ENCODE measurements around the gene RBP4.

RBP4 gene

DNA sequence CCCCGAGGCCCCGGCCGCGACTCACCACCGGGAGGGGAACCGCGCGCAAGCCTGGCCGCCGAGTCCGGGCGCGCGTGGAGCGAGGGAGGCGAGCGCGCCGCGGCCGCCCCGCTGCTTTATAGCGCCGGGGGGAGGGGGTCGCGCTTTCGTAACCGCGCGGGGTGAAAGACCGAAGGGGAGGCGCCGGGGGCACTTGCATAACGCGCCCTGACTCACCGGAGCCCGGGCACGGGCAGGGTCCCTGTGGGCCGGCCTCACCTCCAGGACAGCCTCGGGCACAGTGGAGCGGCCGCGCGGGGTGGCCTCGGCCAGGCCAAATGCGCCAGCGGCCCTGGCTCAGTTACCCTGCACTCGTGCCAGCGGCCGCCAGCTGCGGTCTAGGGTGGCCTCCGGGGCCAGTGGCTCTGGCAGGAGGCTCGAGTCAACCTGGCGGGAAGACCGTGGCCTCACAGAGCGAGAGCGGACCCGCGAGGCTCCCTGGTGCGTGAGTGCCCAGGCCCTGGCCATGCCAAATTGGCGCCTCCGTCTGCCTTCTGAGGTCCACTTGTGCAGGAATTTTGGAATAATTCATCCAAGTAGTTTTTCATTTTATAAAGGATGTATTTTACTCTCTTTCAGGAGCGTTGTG, at the start of gene RBP4:
TSS of gene RBP4 (minus strand) at position 90 of the 628 bp plus-strand sequence. CDS start 207 bp downstream, outside the sequence.
- peak; percentile 57 for DNase-seq

GRCh38 chr10:93639791-93640190, 38.8 kb upstream of the RBP4 start:
- DNase-seq = no peak

- DNase-seq = no peak
Measured at GRCh38 chr10:93630625-93631557, 29.9 kb upstream of the RBP4 start.

GRCh38 chr10:93629647-93630305, 28.7 kb upstream of the RBP4 start:
- no peak for DNase-seq

DNA sequence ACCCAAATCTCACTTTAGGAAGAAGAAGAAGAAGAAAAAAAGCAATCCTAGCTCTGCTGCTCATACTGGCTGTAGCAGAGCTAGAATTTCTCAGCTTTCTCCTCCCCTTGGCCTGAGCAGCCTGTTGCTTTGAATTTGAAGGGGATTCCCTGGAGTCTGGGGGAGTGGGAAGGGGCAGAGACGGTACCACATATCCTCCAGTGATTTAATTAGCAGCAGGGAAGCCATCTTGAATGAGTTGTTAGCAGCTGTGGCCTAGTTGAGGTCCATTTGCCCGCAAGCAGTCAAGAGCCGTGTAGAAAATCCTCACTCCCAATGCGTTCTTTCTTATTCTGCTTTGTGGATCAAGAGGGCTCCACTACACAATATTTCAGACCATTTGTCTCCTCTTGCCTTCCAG, 27.8 kb upstream of the RBP4 start:
- no peak for DNase-seq

GRCh38 chr10:93622942-93623341, 21.9 kb upstream of the RBP4 start:
- no peak for DNase-seq

DNA sequence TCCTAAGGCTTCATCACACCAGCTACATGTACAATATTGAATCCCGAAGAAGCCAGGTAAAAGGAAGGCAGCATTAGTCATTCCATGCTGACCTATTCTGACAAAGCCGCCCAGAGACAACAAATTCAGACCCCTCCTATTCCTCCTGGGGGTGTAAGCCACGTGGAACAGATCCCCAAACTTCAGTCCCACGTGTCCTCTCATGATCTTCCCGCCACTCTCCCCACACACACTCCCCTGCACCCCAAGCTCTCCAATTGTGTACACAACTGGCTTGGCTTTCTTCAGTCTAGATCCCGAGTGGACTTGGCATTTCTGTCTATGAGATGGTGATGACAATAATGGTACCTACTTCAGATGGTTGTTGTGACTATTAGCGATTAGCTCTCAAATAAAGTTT, 19.9 kb upstream of the RBP4 start:
- DNase-seq = no peak

GRCh38 chr10:93615576-93616235, 14.7 kb upstream of the RBP4 start:
- DNase-seq = no peak

DNA sequence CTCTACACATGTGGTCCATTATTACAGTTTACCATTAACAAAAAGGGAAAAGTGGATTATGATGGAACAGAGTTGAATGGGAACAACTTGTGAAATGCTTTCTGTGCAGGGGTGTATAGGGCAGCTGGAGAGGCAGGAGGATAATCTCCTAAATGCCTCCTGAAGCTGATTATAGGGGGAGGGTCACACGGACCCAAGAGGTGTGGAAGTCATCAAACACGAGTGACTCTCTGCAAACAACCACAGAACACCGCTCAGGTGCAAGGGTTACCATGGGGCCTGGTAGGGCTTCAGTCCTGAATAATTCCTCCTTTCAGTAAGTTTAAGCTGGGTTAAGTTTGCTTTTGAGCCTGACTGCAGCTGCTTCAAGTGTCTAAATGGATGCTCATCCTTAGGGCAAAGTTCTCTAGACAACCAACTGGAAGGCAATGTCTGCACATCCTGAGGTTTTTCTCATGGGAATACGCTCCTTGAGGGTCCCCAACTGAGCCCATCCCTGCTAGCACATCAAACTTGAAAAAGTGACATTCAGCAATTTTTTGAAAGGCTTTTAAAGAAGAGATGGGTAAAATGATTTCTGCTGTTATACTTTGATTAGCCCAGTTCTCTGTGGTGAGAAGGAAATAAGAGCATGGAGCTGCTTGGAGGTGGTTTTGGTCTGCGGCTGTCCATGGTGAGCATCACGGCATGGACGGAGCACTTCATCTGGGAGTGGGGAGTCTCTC, 13.2 kb upstream of the RBP4 start:
- DNase-seq = no peak

GRCh38 chr10:93613126-93613525, 12.1 kb upstream of the RBP4 start:
- no peak for DNase-seq

DNA sequence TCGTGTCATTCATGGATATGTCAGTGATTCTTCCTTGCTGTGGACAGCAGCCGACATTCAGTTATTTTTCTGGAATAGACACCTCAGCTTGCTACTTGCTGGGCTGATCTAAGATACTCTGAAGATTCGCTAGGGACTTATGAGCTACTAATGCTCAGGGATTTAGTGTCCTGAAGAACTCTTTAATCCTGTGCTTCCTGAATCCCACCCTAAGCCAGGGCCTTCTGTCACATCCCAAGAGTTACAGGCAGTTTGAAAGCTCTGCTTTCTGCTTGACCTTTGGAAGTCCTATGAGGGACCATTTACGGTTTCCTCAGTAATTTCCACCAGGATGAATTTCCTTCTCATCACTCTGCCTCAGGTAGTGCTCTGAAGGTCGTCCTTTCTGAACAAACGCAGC, 11.3 kb upstream of the RBP4 start, which contains the start of gene PDE6C:
TSS of gene PDE6C (plus strand) at position 227 of the 400 bp plus-strand sequence. CDS start 189 bp downstream, outside the sequence.
- DNase-seq = no peak

- no peak for DNase-seq
Measured at GRCh38 chr10:93608421-93608820, 7.4 kb upstream of the RBP4 start.

- peak; percentile 9 for DNase-seq
Measured at GRCh38 chr10:93604146-93604545, 3.1 kb upstream of the RBP4 start.

DNA sequence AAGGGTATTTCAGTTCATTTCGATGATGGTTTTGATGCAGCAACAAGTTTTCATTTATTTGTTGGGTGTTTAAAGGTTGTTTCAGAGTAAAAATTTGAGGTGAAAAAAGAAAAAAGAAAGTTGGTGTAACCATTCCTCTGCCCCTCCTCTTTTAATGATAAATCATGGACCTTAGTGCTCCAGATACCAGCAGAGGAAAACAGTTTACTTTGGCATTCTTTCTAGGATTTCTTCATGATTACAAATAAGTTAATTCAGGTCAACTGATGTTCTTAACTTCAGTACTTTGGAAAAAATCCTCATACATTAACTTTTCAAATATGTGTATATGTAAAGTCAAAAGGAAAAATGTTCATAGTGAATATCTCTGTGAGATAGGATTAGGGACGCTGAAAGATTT, 2.0 kb upstream of the RBP4 start:
- DNase-seq = no peak

DNA sequence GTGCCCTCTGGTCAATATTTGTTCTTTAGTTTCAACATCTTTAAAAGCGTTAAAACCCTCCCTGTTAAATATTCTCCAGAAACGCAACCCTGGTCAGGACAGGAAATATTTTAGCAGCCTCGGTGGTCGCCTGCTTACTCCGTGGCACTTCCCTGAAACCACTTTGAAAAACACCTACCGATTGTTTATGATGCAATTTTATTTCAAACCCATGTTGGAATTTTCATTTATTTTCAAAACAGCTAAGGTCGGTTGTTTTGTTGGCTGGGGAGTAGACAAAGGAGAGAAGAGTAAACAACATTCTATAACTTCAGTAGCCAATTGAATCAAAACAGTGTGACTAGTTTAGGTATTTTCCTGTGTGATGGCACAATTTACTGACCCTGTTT, 733 bp upstream of the RBP4 start:
- no peak for DNase-seq

GRCh38 chr10:93600446-93601145, 439 bp downstream of the RBP4 start:
- DNase-seq = peak; percentile 52

DNA sequence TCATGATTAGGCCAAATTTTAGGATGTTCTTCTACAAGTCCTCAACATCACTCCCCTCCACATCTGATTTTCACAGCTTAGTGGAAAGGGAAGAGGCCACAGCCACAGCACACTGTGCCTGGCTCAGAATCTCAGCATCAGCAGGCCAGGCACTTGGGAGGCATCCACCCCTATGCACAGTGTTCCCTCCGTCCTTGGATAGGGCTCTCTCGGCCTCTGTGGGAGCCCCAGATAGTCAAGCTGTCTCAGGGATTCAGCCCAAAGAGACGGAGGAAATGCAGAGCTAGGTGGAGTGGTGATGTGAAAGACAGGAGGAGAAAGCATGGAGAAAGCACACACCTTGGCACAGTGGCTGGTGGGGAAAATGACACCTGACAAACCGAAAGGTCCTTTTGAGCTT, 1.3 kb downstream of the RBP4 start:
- no peak for DNase-seq

DNA sequence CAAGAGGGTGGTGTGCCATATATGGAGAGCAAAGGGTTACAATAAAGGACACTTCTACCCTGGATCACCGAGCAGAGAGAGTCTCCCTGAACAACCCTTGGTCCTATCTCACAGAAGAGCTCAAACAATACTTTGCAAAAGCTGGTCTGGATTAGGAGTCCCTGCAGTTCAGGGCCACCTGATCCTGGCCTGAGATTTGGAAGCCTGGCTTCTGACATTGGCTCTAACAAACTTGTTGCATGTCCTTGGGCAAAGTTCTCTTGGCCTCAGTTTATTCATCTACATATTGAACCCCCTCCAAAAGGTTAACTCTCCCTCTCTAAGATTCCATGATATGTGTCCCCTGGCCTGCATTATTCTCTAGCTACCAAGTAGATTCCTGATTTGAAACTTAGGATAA, 1.7 kb downstream of the RBP4 start:
- no peak for DNase-seq

- no peak for DNase-seq
Measured at GRCh38 chr10:93598157-93598556, 2.9 kb downstream of the RBP4 start.

- no peak for DNase-seq
Measured at GRCh38 chr10:93597075-93597599, 3.9 kb downstream of the RBP4 start.

DNA sequence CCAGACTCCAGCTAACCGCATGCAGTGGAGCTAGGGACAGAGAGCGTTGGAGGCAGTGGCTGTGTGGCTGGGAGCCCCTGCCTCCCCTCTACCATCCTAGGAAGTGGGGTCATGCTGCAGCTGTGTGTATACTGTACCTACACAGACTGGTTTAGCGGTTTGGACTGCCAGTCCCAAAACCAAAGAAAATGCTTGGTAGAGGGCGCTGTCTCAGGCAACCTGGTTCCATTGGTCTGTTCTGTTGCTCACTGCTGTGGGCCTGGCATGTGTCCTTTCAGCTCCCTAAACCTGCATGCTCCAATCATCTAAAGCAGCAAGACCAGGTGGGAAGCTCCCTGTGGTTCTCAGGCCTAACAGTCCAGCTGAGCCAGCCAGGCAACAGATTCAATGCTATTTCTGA, 4.5 kb downstream of the RBP4 start:
- DNase-seq = peak; percentile 11

All from DMS53 (cell line).